Activated CD8-positive, alpha-beta T cell treated with anti-CD3 and anti-CD28 coated beads for 36 hours (primary cell): ENCODE measurements around the gene SLC30A5. TPM values are rescaled to one million over a fixed set of nuclear protein-coding genes. Genes with fewer than 3 reads are reported as not detected.

Experiments
- ATAC-seq: fragments of 200-7000 bp; cut with Tn5 transposase; one replicate; pipeline ENCODE4 v1.10.0; 2021; ENCODE audit warnings: mild to moderate bottlenecking, moderate library complexity
- CTCF ChIA-PET: fragments of 350-600 bp; sonication (Branson Sonifier 250); formaldehyde crosslinking; loops from one replicate; lab custom pipeline; 2021; ENCODE audit warnings: antibody characterized with exemption; lab: Charles Lee
- POLR2A ChIA-PET: fragments of 350-600 bp; sonication (Branson Sonifier 250); formaldehyde crosslinking; loops from one replicate; lab custom pipeline; 2021; ENCODE audit warnings: antibody characterized with exemption; lab: Charles Lee
- DNase-seq: peaks from one replicate; pipeline ENCODE4 v3.0.0-alpha.2; 2020
- H3K27ac Mint-ChIP-seq: one replicate; pipeline ENCODE4 v1.8.0; 2021; ENCODE audit warnings: mild to moderate bottlenecking, mixed read lengths
- H3K27me3 Mint-ChIP-seq: one replicate; pipeline ENCODE4 v1.8.0; 2021; ENCODE audit warnings: mixed read lengths
- H3K36me3 Mint-ChIP-seq: one replicate; pipeline ENCODE4 v1.8.0; 2021; ENCODE audit warnings: low read depth, mixed read lengths
- H3K4me1 Mint-ChIP-seq: one replicate; pipeline ENCODE4 v1.8.0; 2021; ENCODE audit warnings: low read depth, mixed read lengths
- H3K4me3 Mint-ChIP-seq: one replicate; pipeline ENCODE4 v1.8.0; 2021; ENCODE audit warnings: mild to moderate bottlenecking, moderate library complexity, mixed read lengths
- H3K9me3 Mint-ChIP-seq: one replicate; pipeline ENCODE4 v1.8.0; 2021; ENCODE audit warnings: mixed read lengths
- CTCF ChIP-seq: fragments of 200-600 bp; IDR thresholded peaks from one replicate; pipeline ENCODE4 v1.8.0; 2022; ENCODE audit warnings: antibody characterized with exemption, mild to moderate bottlenecking
- intact Hi-C: fragments of 100-400 bp; cut with micrococcal nuclease; formaldehyde crosslinking; loops from one replicate; pipeline ENCODE4 v1.10.0; 2022
- total RNA-seq, 2 experiments: library from RNA; stranded (reverse); gene quantifications; one replicate each; pipeline ENCODE4 v1.2.3, GENCODE V29; 2021

The SLC30A5 gene
- total RNA-seq, 2 experiments from 2014 or later = 33.0 to 40.1 TPM

- Mint-ChIP-seq H3K4me1 (peaks cover under 1% of the 10 kb centered on the region), H3K4me3 (no peak overlapping the region), H3K27ac (no peak overlapping the region), H3K36me3 (no peaks in the 10 kb centered on the region), H3K9me3 (no peaks in the 10 kb centered on the region), H3K27me3 (no peaks in the 10 kb centered on the region)
- no peak for TF ChIP-seq CTCF
- CTCF ChIA-PET = no interaction called here
- DNase-seq (no peak), ATAC-seq (no peak)
- POLR2A ChIA-PET = interaction anchor here (0.6 kb wide), 1 partner anchor 1851 kb away, joined by 3 read pairs; no protein-coding TSS in a partner anchor
- intact Hi-C loops = no loop called here
These were observed 66.8 kb downstream of the SLC30A5 start for GRCh38 chr5:69160651-69161050.

GRCh38 chr5:69166686-69167492 lies 73.1 kb downstream of the SLC30A5 start, which contains the start of gene CCNB1:
Gene CCNB1 (plus strand): TSS chr5:69167150. CDS start chr5:69167263, 113 bp downstream.
- intact Hi-C loops = no loop called here

GRCh38 chr5:69167493-69167855 lies 73.7 kb downstream of the SLC30A5 start:
- no peak for ATAC-seq
- ChIA-PET POLR2A (interaction anchor here (0.8 to 2.0 kb wide), 5 partner anchors 8 to 52 kb away, joined by 3 to 17 read pairs (median 7); partner anchors contain the start of gene CENPH), CTCF (interaction anchor here (1.3 to 1.5 kb wide), 3 partner anchors 8 to 74 kb away, joined by 4 to 7 read pairs (median 5); partner anchors contain the start of gene SLC30A5)
- Mint-ChIP-seq H3K36me3 (peaks cover 44% of the 10 kb centered on the region), H3K9me3 (no peaks in the 10 kb centered on the region), H3K27ac (peak overlapping the region; percentile 87), H3K4me1 (peaks cover 22% of the 10 kb centered on the region), H3K4me3 (peak overlapping the region; percentile 89), H3K27me3 (no peaks in the 10 kb centered on the region)
- DNase-seq = no peak
- intact Hi-C loops = no loop called here
- no peak for TF ChIP-seq CTCF

More at GRCh38 chr5:69166686-69167492, 73.1 kb downstream of the SLC30A5 start, which contains the start of gene CCNB1:
- ChIA-PET CTCF (interaction anchor here (0.8 to 1.5 kb wide), 5 partner anchors 8 to 76 kb away, joined by 3 to 7 read pairs (median 4); partner anchors contain the start of gene SLC30A5), POLR2A (interaction anchor here (0.8 to 2.0 kb wide), 6 partner anchors 9 to 54 kb away, joined by 3 to 17 read pairs (median 6); partner anchors contain the start of gene CENPH)
- peaks cover 22% of the 10 kb centered on the region for H3K4me1 Mint-ChIP-seq
- H3K27ac Mint-ChIP-seq = peak within 1 kb of the TSS; percentile 87
- DNase-seq (peak; percentile 99), ATAC-seq (peak; percentile 100)
- peaks cover 41% of the 10 kb centered on the region for H3K36me3 Mint-ChIP-seq
- no peak for TF ChIP-seq CTCF
- H3K4me3 Mint-ChIP-seq = peak within 1 kb of the TSS; percentile 89
- H3K27me3 Mint-ChIP-seq = no peaks in the 10 kb centered on the region
- no peaks in the 10 kb centered on the region for H3K9me3 Mint-ChIP-seq

- Mint-ChIP-seq H3K36me3 (peaks cover 47% of the 10 kb centered on the region), H3K4me3 (peak overlapping the region; percentile 89), H3K4me1 (peaks cover 22% of the 10 kb centered on the region), H3K9me3 (no peaks in the 10 kb centered on the region), H3K27me3 (no peaks in the 10 kb centered on the region), H3K27ac (peak overlapping the region; percentile 87)
- ChIA-PET POLR2A (interaction anchor here (0.8 to 2.0 kb wide), 6 partner anchors 8 to 67 kb away, joined by 3 to 17 read pairs (median 6); partner anchors contain the start of genes CDK7 and CENPH), CTCF (no interaction called here)
- ATAC-seq (no peak), DNase-seq (no peak)
- TF ChIP-seq CTCF = no peak
- intact Hi-C loops = no loop called here
These were observed 74.1 kb downstream of the SLC30A5 start for GRCh38 chr5:69167929-69168328.
